ENCODE results near the gene PRAMEF25.
"Not testable (repeated sequence)": the region's sequence is repeated elsewhere in the genome, so short reads cannot be mapped to it uniquely, and the experiment has no call there.

The PRAMEF25 gene

DNA sequence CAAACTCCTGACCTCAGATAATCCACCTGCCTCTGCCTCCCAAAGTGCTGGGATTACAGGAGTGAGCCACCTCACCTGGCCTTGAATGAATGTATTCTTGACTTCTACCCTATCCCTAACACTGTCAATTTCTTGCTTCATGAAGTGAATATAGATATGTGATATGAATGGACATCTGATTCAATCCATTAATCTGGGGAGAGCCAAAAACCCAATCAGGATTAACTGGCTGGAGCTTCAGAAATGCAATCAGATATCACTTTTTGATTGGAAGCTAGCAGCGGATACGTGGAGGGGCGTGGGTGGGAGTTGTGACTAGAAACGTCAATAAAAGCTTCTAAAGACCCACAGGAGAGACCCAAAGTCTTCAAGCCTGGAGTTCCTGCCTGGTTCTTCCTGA is at the start of gene PRAMEF25:
Gene PRAMEF25 (plus strand): TSS at position 301 of the 400 bp plus-strand sequence. CDS start 2,920 bp downstream, outside the sequence.
- H3K4me3 ChIP-seq (ENCODE audit: low read length); H3K4me1 ChIP-seq (ENCODE audit: control insufficient read depth, insufficient read depth, low read length); H3K27me3 ChIP-seq (ENCODE audit: control insufficient read depth, insufficient read depth, low read length); H3K9ac ChIP-seq (ENCODE audit: low read length); H3K9me3 ChIP-seq (ENCODE audit: control insufficient read depth, low read length); H3K36me3 ChIP-seq (ENCODE audit: control insufficient read depth, insufficient read depth, low read length): not testable (repeated sequence)

DNA sequence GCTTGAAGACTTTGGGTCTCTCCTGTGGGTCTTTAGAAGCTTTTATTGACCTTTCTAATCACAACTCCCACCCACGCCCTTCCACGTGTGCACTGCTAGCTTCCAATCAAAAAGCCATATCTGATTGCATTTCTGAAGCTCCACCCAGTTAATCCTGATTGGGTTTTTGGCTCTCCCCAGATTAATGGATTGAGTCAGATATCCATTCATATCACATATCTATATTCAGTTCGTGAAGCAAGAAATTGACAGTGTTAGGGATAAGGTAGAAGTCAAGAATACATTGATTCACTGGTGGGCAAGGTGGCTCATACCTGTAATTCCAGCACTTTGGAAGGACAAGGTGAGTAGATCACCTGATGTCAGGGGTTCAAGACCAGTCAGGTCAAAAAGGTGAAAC is 14.1 kb upstream of the PRAMEF25 start, which contains the start of gene PRAMEF27:
Gene PRAMEF27 (minus strand): TSS at position 101 of the 400 bp plus-strand sequence. CDS start 2,916 bp downstream, outside the sequence.
- H3K4me1 ChIP-seq (ENCODE audit: control insufficient read depth, insufficient read depth, low read length); H3K36me3 ChIP-seq (ENCODE audit: control insufficient read depth, insufficient read depth, low read length); H3K9me3 ChIP-seq (ENCODE audit: control insufficient read depth, low read length); H3K27me3 ChIP-seq (ENCODE audit: control insufficient read depth, insufficient read depth, low read length); H3K4me3 ChIP-seq (ENCODE audit: low read length); H3K9ac ChIP-seq (ENCODE audit: low read length): not testable (repeated sequence)

DNA sequence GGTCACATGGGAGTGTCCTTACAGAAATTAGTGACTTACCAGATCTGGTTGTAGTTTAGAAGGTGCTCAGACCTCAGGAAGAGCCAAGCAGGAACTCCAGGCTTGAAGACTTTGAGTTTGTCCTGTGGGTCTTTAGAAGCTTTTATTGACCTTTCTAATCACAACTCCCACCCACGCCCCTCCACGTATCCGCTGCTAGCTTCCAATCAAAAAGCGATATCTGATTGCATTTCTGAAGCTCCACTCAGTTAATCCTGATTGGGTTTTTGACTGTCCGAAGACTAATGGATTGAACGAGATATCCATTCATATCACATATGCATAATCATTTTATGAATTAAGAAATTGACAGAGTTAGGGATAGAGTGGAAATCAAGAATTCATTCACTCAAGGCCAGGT is 46.2 kb downstream of the PRAMEF25 start, which contains the start of gene HNRNPCL2:
Gene HNRNPCL2 (minus strand): TSS at position 101 of the 400 bp plus-strand sequence. CDS start 454 bp downstream, outside the sequence.
- H3K4me3 ChIP-seq (ENCODE audit: low read length); H3K36me3 ChIP-seq (ENCODE audit: control insufficient read depth, insufficient read depth, low read length); H3K9me3 ChIP-seq (ENCODE audit: control insufficient read depth, low read length); H3K27me3 ChIP-seq (ENCODE audit: control insufficient read depth, insufficient read depth, low read length); H3K9ac ChIP-seq (ENCODE audit: low read length); H3K4me1 ChIP-seq (ENCODE audit: control insufficient read depth, insufficient read depth, low read length): not testable (repeated sequence)
